Activated naive CD4-positive, alpha-beta T cell treated with anti-CD3 and anti-CD28 coated beads, Interleukin-2, amount 50 U/mL, for 24 hours (primary cell): ENCODE data around the gene HIPK2.

Experiments
- H3K27ac Mint-ChIP-seq: one replicate; pipeline ENCODE4 v1.8.0; 2021; ENCODE audit warnings: mild to moderate bottlenecking, mixed read lengths
- H3K27me3 Mint-ChIP-seq: one replicate; pipeline ENCODE4 v1.8.0; 2021; ENCODE audit warnings: mixed read lengths
- H3K36me3 Mint-ChIP-seq: one replicate; pipeline ENCODE4 v1.8.0; 2021; ENCODE audit warnings: mixed read lengths
- H3K4me1 Mint-ChIP-seq: one replicate; pipeline ENCODE4 v1.8.0; 2021; ENCODE audit warnings: mixed read lengths
- H3K4me3 Mint-ChIP-seq: one replicate; pipeline ENCODE4 v1.8.0; 2021; ENCODE audit warnings: mild to moderate bottlenecking, mixed read lengths
- H3K9me3 Mint-ChIP-seq: one replicate; pipeline ENCODE4 v1.8.0; 2021; ENCODE audit warnings: mixed read lengths

The HIPK2 gene

DNA sequence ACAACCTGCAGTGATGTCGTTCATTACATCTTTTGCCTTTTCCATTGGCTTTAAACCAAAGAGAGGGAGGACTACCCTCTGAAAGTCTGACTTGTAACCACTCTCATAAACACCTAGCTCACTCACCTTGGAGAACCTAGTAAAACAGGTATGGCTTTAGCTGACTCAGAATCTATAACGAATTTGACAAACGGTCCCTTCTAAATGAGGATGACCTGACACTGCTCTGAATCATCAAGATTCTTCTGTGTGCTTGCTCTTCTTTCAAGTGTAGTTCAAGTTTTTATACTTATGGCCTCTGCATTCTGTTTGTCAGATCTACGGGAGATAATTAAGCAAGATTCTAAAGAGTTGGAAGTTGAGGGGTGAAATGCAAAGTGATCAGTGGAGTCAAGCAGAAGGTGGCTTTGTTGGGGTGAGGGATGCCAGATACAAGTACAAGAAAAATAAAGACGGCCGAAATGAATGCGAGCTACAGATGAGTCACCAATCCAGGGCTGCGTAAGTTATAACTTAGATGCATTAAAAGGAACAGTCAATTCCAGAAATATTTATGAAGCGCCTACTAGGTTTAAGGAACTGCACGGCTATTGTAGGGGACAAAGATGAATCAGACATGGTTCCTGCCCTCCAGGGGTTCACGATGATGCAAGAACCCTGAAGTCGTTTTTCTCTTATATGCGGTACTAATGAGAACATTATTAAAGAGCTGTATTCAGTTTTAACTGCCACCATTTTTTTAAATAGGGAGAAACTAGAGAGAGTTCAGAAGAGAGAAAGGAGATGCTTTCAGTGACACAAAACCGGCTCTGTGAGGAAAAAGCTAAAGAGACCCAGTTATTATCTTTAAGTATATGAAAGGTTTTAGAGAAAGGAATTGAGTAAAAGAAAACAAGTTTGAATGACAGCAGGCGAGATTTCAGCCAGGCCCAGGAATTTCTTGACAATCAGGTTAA is 6.5 kb downstream of the HIPK2 start:
- Mint-ChIP-seq H3K4me3 (peak overlapping the region; percentile 27), H3K27ac (peak overlapping the region; percentile 57), H3K9me3 (no peaks in the 10 kb centered on the region), H3K4me1 (peaks cover 98% of the 10 kb centered on the region), H3K27me3 (no peaks in the 10 kb centered on the region), H3K36me3 (peaks cover 2% of the 10 kb centered on the region)

DNA sequence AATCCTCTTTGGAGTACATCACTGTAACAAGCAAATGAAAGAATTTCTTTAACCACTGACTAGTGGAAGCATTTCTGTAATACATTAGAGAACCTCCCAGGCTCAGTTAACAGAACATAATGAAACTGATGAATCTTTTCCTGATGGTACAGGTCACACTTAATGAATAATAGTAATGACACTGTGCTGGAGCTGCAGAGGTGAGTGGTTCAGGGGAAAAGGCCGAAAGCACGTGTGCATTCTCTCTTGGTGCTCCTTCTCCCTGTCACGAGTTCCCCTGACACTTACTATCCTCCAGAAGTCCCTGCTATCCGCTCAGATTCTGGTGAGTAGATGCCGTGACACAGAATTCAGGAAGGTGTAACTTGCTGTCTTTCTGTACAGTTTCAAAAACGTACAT is 8.0 kb downstream of the HIPK2 start:
- H3K27me3 Mint-ChIP-seq = no peaks in the 10 kb centered on the region
- H3K27ac Mint-ChIP-seq = peak overlapping the region; percentile 85
- peak overlapping the region; percentile 27 for H3K4me3 Mint-ChIP-seq
- no peaks in the 10 kb centered on the region for H3K9me3 Mint-ChIP-seq
- H3K4me1 Mint-ChIP-seq = peaks cover 93% of the 10 kb centered on the region
- peaks cover 2% of the 10 kb centered on the region for H3K36me3 Mint-ChIP-seq

DNA sequence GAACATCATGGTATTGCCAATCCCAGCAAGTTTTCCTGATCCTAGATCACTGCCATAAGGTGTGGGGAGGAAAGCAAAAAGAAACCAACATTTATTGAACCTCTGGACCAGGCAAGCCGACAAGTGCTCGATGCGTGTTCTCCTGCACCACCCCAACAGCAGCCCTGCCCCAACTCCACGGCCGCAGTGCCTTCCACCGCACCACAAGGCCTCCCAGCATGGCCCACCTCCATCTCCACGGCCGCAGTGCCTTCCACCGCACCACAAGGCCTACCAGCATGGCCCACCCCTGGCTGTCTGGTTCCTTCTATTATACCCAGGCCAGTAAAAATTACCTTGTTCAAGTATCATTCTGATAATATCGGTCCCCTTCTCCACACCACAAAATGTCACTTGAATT is 8.7 kb downstream of the HIPK2 start:
- Mint-ChIP-seq H3K27me3 (no peaks in the 10 kb centered on the region), H3K27ac (peak overlapping the region; percentile 85), H3K4me1 (peaks cover 93% of the 10 kb centered on the region), H3K36me3 (peaks cover 2% of the 10 kb centered on the region), H3K9me3 (no peaks in the 10 kb centered on the region), H3K4me3 (peak overlapping the region; percentile 27)

DNA sequence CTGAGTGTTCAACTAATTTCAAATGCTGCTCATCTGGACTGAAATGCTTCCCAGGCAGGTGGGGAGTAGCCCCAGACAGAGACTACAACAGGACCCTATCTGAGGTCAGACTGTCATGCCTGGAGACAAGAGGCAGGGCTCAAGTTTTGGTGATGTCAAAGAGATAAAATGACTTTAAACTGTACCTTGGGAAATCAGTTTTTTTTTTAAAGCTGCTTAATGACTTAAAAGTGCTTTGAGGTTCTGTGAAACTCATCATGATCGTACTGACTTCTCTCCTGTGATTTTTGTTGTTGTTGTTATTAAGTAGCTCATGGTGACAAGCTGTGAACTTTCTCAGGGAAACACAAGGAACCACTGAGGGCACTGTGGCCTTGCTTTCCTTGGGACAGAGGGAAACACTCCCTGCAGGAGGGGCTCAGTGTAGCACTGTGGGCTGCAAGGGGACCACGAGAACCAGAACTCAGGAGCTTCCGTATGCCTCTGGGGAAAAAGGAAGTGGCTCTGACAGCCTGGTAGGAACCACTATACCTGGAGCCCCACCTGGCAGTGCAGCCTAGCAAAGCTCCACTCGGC is 9.5 kb downstream of the HIPK2 start:
- Mint-ChIP-seq H3K4me1 (peaks cover 93% of the 10 kb centered on the region), H3K9me3 (no peaks in the 10 kb centered on the region), H3K27ac (peak overlapping the region; percentile 81), H3K4me3 (peak overlapping the region; percentile 48), H3K36me3 (peaks cover 2% of the 10 kb centered on the region), H3K27me3 (no peaks in the 10 kb centered on the region)

DNA sequence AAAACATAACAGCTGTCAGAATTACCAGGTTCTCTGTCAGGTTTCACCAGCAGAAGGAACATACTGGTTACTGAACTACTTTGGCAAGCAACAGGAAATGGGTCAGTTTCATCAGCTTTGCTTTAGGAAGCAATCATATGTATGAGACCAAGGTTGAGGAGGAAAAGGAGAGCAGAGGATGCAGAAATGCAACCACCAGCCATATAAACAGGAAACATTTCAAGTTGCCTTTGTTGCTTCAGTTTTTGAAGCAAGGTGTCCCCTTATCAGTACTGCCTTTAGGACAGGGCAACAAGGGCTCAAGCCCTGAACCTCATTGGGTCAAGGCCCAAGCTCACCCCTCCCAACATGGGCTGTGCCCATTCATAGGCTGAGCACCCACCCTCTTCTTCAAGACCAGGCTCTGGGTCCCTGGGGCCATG is 10.2 kb downstream of the HIPK2 start:
- Mint-ChIP-seq H3K4me1 (peaks cover 92% of the 10 kb centered on the region), H3K36me3 (peaks cover 7% of the 10 kb centered on the region)

DNA sequence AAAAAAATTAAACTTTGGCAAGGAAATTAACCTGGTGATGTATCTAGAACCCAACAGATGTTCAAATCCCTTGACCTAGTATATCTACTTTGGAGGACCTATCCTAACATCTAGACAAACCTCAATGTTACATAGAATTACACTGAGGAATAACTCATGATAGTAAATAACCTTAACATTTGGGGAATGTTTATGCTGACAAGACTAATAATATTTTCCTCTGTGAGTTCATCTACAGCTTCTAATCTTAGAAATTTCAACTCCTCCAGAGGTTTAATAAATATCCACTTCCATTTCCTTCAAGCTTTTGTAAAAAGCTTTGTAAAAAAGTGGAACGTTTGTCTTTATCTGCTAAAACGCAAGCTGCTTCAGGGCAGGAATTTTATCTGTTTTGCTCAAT is 12.7 kb downstream of the HIPK2 start:
- H3K27me3 Mint-ChIP-seq = no peaks in the 10 kb centered on the region
- H3K27ac Mint-ChIP-seq = no peak overlapping the region
- peaks cover 9% of the 10 kb centered on the region for H3K36me3 Mint-ChIP-seq
- peaks cover 89% of the 10 kb centered on the region for H3K4me1 Mint-ChIP-seq
- H3K9me3 Mint-ChIP-seq = no peaks in the 10 kb centered on the region
- no peak overlapping the region for H3K4me3 Mint-ChIP-seq

More for the DNA sequence above, 10.2 kb downstream of the HIPK2 start:
- H3K4me3 Mint-ChIP-seq = peak overlapping the region; percentile 48
- H3K9me3 Mint-ChIP-seq = no peaks in the 10 kb centered on the region
- no peaks in the 10 kb centered on the region for H3K27me3 Mint-ChIP-seq
- H3K27ac Mint-ChIP-seq = peak overlapping the region; percentile 90

DNA sequence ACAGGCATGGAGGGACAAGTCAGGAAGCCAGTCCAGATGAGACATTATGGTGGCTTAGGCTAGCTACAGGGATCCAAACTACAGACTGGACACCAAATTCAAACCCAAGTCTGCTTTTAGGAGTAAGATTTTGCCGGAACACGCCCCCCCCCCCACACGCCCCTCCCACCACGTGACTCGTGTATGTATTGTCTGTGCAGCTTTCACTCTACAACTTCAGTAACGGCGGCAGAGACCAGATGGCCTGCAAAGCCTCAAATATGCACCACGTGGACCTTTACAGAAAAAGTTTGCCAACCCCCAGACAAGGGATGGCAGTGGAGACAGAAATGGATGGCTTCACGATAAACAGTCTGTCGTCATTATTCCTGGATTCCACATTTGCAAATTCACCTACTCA is 14.5 kb downstream of the HIPK2 start:
- Mint-ChIP-seq H3K9me3 (no peaks in the 10 kb centered on the region), H3K27ac (peak overlapping the region; percentile 60)

DNA sequence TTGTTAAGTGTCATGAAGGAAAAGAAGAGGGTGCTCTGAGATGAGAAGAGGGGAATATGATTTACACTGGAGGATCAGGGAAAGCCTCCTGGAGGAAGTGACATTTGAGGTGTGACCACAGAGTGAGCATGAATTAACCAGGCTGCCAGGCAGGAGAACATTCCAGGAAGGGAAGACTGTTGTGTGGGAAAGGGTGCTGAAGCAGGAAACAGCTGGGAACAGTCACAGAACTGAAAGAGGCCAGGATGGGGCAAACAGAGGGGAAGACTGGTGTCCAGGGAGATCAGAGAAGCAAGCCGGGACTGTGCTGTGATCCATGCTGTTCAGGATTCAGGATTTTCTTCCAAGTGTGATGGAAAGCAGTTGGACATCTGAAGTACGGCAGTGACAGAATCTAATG is 14.9 kb downstream of the HIPK2 start:
- H3K4me1 Mint-ChIP-seq = peaks cover 82% of the 10 kb centered on the region
- no peaks in the 10 kb centered on the region for H3K27me3 Mint-ChIP-seq
- peak overlapping the region; percentile 60 for H3K27ac Mint-ChIP-seq
- no peak overlapping the region for H3K4me3 Mint-ChIP-seq
- H3K36me3 Mint-ChIP-seq = peaks cover 10% of the 10 kb centered on the region
- H3K9me3 Mint-ChIP-seq = no peaks in the 10 kb centered on the region

More for the DNA sequence above, 14.5 kb downstream of the HIPK2 start:
- H3K4me3 Mint-ChIP-seq = no peak overlapping the region
- H3K27me3 Mint-ChIP-seq = no peaks in the 10 kb centered on the region
- peaks cover 85% of the 10 kb centered on the region for H3K4me1 Mint-ChIP-seq
- peaks cover 10% of the 10 kb centered on the region for H3K36me3 Mint-ChIP-seq

DNA sequence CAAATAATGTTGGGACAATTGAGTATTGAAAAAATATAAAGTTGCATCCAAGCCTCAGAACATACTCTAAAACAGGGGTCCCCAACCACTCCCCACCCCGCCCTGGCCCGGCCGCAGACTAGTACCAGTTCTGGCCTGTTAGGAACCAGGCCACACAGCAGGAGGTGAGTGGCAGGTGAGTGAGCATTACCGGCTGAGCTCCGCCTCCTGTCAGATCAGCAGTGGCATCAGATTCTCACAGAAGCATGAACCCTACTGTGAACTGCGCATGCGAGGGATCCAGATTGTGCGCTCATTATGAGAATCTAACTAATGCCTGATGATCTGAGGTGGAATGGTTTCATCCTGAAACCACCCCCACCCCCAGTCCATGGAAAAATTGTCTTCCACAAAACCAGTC is 19.4 kb downstream of the HIPK2 start:
- peaks cover 83% of the 10 kb centered on the region for H3K4me1 Mint-ChIP-seq
- H3K27ac Mint-ChIP-seq = no peak overlapping the region
- H3K9me3 Mint-ChIP-seq = no peaks in the 10 kb centered on the region
- H3K4me3 Mint-ChIP-seq = no peak overlapping the region
- H3K36me3 Mint-ChIP-seq = peaks cover 16% of the 10 kb centered on the region
- H3K27me3 Mint-ChIP-seq = no peaks in the 10 kb centered on the region

DNA sequence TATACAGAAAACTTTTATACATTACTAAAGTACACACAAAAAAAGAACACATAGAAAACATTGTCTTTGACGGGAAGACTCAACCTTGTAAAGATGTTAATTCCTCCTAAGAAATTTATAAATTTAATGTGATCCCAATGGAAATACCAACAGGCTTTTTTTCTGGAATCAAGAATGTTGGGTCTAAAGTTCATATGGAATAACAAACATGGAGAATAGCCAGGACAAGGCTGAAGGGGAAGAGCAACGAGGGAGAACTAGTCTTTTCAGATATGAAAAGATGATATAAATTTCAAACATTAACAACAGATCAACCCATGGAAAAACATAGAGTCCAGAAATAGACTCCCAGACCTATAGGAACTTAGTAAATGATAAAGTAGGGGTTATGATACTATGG is 19.8 kb downstream of the HIPK2 start:
- no peak overlapping the region for H3K27ac Mint-ChIP-seq
- no peaks in the 10 kb centered on the region for H3K27me3 Mint-ChIP-seq
- H3K4me1 Mint-ChIP-seq = peaks cover 85% of the 10 kb centered on the region

DNA sequence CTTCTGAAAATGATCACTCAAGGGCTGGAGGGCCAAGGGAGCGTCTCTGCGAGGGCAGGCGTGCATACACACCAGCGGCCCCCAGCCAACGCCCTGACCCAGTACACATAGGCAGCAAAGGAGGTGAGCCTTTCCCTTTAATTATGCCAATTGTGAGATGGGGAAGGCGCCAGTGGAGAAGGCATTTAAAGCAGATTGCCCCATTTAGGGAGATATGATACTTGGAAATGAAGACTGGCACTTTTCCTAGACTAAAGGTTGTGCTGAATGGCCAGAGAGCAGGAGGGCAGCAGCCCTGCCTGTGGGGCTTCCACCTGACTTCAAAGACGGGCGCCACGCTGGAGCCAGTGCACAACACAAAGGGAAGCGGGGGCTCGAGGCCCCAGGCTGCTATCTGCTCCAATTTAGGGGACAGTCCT is 24.1 kb downstream of the HIPK2 start:
- Mint-ChIP-seq H3K4me3 (no peak overlapping the region), H3K27ac (no peak overlapping the region), H3K4me1 (peaks cover 86% of the 10 kb centered on the region), H3K27me3 (no peaks in the 10 kb centered on the region), H3K9me3 (no peaks in the 10 kb centered on the region), H3K36me3 (peaks cover 6% of the 10 kb centered on the region)

More for the DNA sequence above, 19.8 kb downstream of the HIPK2 start:
- Mint-ChIP-seq H3K9me3 (no peaks in the 10 kb centered on the region), H3K4me3 (no peak overlapping the region), H3K36me3 (peaks cover 15% of the 10 kb centered on the region)

DNA sequence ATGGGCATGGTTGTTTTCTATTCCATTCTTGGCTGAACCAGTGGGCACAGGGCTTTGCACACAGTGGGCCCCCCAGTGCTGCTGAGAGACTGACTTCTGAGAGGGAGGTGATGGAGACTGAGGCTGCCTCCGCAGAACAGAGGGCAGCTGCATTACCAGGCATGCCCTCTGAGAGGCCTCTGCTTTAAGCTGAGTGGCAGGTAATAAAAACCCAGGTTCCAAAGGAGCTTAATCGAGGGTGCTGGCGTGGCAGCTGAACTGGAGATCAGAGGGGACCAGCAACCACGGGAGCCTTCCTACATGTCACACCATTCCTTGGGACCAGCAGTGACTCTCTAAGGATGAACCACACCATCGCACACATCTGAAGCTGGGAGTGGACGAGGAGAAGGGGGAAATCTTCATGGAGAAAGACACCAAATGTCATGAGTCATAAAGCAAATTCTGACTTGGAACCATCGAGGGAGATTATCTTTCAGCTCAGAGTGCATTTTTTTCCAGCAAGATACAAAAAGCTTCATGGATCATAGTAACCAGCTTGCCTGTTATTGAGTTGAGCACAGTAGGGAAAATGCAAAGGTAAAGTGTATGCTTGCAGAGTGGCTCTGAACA is 24.6 kb downstream of the HIPK2 start:
- Mint-ChIP-seq H3K27ac (no peak overlapping the region), H3K9me3 (no peaks in the 10 kb centered on the region), H3K4me3 (no peak overlapping the region), H3K4me1 (peaks cover 82% of the 10 kb centered on the region), H3K36me3 (peaks cover 6% of the 10 kb centered on the region), H3K27me3 (no peaks in the 10 kb centered on the region)

DNA sequence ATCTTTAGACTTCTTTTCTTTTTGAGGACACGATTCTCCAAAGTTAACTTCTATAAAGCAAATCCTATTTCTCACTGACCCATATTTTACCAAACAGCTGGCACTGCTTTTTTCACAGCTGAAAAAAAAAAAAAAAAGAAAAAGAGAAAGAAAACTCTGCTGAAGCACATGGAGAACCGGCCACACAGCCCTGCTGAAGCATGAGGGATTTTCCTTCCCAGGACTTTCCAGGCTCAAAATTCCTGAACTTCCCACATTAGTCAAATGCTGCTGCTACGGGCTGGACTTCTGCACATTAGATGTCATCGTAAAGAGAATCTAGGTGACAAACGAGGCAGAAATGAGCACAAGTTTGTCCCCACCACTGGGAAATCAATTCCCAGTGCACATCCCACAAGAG is 25.2 kb downstream of the HIPK2 start:
- Mint-ChIP-seq H3K27ac (no peak overlapping the region), H3K4me1 (peaks cover 78% of the 10 kb centered on the region), H3K4me3 (no peak overlapping the region), H3K36me3 (peaks cover 6% of the 10 kb centered on the region), H3K27me3 (no peaks in the 10 kb centered on the region), H3K9me3 (no peaks in the 10 kb centered on the region)

DNA sequence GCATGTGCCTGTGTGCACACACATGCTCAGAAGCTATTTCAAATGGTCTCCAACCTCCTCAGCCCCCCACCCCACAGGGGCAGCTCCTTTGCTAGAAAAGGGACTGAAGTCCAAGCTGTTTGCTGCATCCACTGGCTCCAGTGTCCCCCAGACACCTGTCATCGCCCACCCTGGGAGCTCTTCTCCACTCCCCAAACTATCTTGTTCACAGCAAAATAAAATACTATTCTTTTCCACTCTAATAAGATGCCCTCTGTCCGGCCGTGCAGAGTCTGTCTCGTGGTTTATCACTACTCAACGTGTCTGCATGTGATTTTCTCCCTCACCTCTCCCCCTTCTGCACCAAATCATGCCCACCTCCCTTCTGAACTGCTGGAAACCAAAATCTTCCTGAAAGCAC is 25.6 kb downstream of the HIPK2 start:
- H3K27me3 Mint-ChIP-seq = no peaks in the 10 kb centered on the region
- no peaks in the 10 kb centered on the region for H3K9me3 Mint-ChIP-seq
- peaks cover 6% of the 10 kb centered on the region for H3K36me3 Mint-ChIP-seq
- H3K27ac Mint-ChIP-seq = no peak overlapping the region
- H3K4me3 Mint-ChIP-seq = no peak overlapping the region
- peaks cover 73% of the 10 kb centered on the region for H3K4me1 Mint-ChIP-seq

DNA sequence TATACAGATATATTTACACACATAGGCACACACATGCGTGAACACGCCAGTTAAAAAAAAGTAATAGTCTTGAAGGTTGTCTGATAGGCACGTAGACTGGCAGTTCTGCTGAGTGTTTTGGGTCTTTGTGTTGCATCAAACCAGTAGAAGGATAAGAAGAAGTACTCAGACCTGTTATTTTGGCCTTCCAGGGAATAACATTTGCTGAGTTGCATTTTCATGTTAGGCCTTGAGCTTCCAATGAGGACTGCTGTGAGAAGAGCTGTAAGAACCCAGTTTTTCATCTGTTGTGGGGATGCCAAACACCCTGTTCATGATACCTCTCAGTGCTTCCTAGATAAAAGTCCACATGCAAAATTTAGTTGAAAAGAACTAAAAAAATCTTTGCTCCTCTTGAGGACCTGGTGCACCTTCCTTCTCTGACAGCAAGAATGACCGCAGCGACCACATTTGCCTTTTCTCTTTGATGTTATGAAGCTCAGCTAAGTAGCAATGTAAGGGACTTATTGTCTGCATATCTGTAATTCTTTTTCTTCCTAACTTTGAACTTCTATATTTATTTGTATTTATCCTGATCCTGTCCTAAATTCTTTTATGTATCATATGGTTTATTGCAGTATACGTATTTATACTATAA is 27.2 kb downstream of the HIPK2 start:
- Mint-ChIP-seq H3K9me3 (no peaks in the 10 kb centered on the region), H3K4me3 (no peak overlapping the region), H3K27ac (no peak overlapping the region), H3K4me1 (peaks cover 71% of the 10 kb centered on the region), H3K36me3 (peaks cover 6% of the 10 kb centered on the region), H3K27me3 (no peaks in the 10 kb centered on the region)
